ENCODE results near the gene SPATS2L. TPM values are rescaled to one million over a fixed set of nuclear protein-coding genes. Genes with fewer than 3 reads are reported as not detected.
A peak's percentile ranks its signal among the peaks of the same experiment; 100 is the strongest.

SPATS2L gene
- total RNA-seq, 1 donor from 2014 or later: 97.8 TPM

DNA sequence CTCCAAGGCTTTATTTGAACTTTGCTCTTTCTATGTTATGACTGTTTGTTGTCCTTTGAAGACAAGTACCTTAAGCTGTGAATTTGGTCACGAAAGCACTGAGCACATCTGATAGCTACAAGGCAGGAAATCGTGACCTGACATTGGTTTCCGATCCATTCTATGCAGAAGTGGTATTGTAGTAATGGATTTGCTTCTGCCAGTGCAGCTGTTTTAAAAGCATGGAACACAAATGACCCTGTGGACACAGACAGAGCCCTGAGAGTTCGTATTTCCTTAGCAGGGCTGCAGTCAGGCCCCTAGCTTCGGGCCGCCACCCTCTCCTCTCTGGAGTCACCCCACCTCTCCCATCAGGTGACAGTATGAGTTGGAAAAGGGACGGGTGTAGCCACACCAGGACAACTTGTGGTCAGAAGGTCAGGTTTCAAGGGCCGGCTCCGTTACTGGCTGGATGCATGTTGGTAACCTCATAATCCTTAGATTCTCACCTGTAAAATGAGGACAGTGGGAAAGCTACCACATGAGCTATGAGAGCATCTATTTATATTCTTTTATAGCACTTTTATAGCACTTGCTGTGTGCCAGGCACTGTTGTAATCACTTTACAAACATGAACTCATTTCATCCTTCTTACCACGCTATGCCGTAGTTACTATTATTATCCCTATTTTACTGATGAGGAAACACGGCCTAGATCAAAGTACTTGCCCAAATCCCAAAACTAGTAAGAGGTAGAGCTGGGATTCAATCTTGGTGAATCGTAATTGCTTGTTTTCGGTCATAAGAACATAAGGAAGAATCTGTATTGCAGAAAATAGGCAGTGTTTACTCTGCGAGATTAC lies 70.2 kb downstream of the SPATS2L start:
- H3K27me3 Mint-ChIP-seq: no peaks in the 10 kb centered on the region
- peaks cover 4% of the 10 kb centered on the region for H3K36me3 Mint-ChIP-seq
- peaks cover 57% of the 10 kb centered on the region for H3K4me1 Mint-ChIP-seq (ENCODE audit: unreplicated experiment)
- no peaks in the 10 kb centered on the region for H3K9me3 Mint-ChIP-seq
- H3K4me3 Mint-ChIP-seq: peak overlapping the region; percentile 72
- TF ChIP-seq, protein P1, sequence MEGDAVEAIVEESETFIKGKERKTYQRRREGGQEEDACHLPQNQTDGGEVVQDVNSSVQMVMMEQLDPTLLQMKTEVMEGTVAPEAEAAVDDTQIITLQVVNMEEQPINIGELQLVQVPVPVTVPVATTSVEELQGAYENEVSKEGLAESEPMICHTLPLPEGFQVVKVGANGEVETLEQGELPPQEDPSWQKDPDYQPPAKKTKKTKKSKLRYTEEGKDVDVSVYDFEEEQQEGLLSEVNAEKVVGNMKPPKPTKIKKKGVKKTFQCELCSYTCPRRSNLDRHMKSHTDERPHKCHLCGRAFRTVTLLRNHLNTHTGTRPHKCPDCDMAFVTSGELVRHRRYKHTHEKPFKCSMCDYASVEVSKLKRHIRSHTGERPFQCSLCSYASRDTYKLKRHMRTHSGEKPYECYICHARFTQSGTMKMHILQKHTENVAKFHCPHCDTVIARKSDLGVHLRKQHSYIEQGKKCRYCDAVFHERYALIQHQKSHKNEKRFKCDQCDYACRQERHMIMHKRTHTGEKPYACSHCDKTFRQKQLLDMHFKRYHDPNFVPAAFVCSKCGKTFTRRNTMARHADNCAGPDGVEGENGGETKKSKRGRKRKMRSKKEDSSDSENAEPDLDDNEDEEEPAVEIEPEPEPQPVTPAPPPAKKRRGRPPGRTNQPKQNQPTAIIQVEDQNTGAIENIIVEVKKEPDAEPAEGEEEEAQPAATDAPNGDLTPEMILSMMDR (conservative IDR thresholded peaks at IDR 0.05): no peak
- H3K27ac Mint-ChIP-seq: peak overlapping the region; percentile 79
- DNase-seq (ENCODE audit: extremely low spot score, unreplicated experiment): no peak

DNA sequence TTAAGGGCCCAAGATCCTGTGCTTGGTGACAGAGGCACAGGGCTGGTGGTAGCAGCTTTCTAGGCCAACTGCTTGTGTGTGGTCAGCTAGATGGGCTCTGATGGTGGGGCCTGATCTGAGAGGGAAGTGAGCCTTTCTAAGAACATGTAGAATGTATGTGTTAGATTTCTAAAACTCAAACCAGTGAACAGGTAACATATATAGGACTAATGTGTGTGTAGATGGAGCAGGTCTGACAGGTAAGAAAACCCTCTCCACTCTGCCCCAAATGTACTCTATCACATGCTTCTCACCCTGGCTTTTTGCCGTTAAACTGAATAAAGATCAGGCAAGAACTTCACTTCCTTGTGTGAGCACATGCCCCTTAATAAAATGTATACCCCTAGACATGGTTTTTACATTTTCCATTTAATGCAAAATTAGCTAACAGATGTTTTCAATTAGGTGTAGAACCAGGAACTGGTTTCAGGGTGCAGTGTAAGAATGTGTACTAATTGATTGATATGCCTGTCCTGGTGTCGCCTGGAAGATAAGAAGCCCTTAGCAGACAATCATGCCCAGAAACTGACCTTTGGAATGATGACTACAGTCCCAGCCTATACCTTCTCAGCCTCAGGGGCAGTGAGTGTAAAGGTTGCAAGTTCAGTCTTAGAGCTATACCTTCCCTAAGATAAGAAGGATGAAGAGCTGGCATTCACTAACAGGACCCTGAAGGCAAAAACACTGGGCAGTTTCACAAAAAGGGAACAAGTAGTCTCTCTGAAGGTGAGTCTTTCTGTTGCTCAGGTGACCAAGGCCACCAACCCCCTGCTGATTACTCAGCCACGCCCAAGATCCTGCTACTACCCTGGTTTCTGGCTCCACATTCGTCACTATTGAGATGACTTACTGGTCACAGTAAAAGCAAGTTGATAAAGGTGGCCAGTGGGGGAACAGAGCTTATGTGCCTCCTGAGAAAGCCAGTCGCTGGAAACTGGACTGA lies 71.2 kb downstream of the SPATS2L start:
- Mint-ChIP-seq H3K4me3 (peak overlapping the region; percentile 72), H3K9me3 (no peaks in the 10 kb centered on the region), H3K27me3 (no peaks in the 10 kb centered on the region), H3K36me3 (peaks cover 4% of the 10 kb centered on the region), H3K4me1 (ENCODE audit: unreplicated experiment) (peaks cover 58% of the 10 kb centered on the region), H3K27ac (peak overlapping the region; percentile 79)
- no peak for DNase-seq (ENCODE audit: extremely low spot score, unreplicated experiment)
- TF ChIP-seq, protein P1 (conservative IDR thresholded peaks at IDR 0.05): no peak

DNA sequence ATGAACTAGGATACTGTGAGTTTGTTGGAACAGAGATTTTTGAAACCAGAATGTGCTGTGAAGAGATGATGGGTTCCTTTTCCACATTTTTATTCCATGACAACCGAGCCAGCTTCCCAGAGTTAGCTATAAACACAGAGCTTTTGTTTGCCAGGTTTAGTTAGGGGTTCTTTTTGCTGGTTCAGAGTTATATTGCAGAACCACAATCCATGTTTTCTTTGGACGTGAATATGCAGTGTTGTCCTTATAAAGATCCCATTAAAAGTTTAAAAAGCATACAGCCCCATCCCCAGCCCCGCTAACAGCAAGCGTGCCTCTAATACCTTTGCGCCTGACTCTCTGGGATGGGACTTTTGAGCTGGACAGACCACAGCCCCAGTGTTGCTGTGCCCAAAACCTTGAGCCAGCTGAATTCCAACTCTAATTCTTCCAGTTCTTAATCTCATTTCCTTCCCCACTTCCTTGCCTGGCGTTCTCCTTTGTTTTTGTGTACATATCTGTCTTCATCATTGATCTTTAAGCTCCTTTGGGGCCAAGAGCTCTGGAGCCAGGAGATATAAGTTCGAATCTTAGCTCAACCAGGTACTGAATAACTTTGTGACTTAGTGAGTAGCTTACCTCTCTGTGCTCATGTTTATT lies 72.3 kb downstream of the SPATS2L start:
- DNase-seq (ENCODE audit: extremely low spot score, unreplicated experiment): no peak
- Mint-ChIP-seq H3K4me1 (ENCODE audit: unreplicated experiment) (peaks cover 67% of the 10 kb centered on the region), H3K4me3 (peak overlapping the region; percentile 72), H3K36me3 (peaks cover 8% of the 10 kb centered on the region), H3K27ac (peak overlapping the region; percentile 79), H3K27me3 (no peaks in the 10 kb centered on the region), H3K9me3 (no peaks in the 10 kb centered on the region)
- TF ChIP-seq, protein P1 (conservative IDR thresholded peaks at IDR 0.05): no peak

DNA sequence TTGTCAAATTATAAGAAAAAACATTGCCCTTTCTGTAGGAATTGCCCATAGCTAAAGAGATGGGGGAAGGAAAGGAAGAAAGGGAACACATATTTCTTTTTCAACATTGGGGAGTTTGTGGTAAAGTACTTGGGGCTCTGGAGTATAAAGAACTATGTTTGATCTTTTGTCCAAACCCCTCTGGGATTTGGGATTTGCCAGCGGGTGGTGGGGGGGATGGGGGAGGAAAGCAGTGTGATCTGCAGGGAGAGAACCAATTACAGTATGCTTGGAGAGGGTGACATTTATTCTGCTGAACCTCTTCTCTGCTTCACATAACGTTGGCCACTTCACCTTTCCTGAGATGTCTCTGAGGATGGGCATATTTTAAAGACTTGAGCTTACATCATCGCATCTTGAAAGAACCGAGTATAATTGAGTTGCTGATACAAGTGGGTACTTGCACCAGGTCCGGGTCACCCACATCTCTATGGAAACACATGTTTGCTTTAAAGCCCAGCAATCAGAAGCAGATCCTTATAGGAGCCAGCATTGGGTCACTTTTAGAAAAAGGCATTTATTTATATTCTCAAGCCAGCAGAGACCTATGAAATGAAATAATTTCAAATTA lies 73.1 kb downstream of the SPATS2L start:
- TF ChIP-seq, protein P1 (conservative IDR thresholded peaks at IDR 0.05): no peak
- Mint-ChIP-seq H3K4me3 (peak overlapping the region; percentile 60), H3K27me3 (no peaks in the 10 kb centered on the region), H3K9me3 (no peaks in the 10 kb centered on the region), H3K27ac (peak overlapping the region; percentile 79), H3K36me3 (peaks cover 6% of the 10 kb centered on the region), H3K4me1 (ENCODE audit: unreplicated experiment) (peaks cover 62% of the 10 kb centered on the region)
- no peak for DNase-seq (ENCODE audit: extremely low spot score, unreplicated experiment)

DNA sequence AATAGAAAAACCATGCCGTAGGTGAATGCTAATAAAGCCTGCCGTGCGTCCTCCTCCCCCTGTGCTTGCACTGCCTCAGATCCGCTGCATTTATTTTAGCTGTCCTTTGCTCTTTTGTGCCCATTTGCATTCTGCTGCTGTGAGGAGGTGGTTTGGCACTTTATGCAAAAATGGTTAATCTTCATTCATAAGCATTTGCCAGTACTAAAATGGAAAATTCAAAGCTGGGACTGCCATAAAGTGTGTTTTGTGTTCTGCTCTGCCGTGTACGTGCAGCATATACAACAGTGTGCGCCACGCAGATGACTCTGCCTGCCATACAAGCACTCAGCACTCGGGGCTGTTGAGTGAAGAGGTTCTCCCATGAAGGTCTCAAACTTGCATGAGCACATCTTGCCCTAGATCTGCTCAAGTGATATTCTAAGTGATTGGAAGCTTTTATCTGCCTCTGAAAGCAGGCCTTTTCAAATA lies 73.6 kb downstream of the SPATS2L start:
- Mint-ChIP-seq H3K4me1 (ENCODE audit: unreplicated experiment) (peaks cover 62% of the 10 kb centered on the region), H3K36me3 (peaks cover 8% of the 10 kb centered on the region), H3K4me3 (peak overlapping the region; percentile 60), H3K27me3 (no peaks in the 10 kb centered on the region), H3K9me3 (no peaks in the 10 kb centered on the region), H3K27ac (peak overlapping the region; percentile 79)
- TF ChIP-seq, protein P1 (conservative IDR thresholded peaks at IDR 0.05): no peak
- DNase-seq (ENCODE audit: extremely low spot score, unreplicated experiment): no peak
